HG02588 (cell line): ENCODE measurements around the gene PLPP6.

Experiments
- ATAC-seq: cut with Tn5 transposase; IDR thresholded peaks from one replicate; pipeline ENCODE4 v1.9.1; 2021; ENCODE audit warnings: mild to moderate bottlenecking, moderate library complexity; ENCODE audit not compliant: unreplicated experiment

The PLPP6 gene

GRCh38 chr9:4661611-4662010, 483 bp upstream of the PLPP6 start:
- ATAC-seq: no peak

- ATAC-seq: no peak
Measured at GRCh38 chr9:4662989-4663792, 1.1 kb downstream of the PLPP6 start.

- no peak for ATAC-seq
Measured at GRCh38 chr9:4663956-4664355, 1.9 kb downstream of the PLPP6 start.

GRCh38 chr9:4665357-4665756, 3.3 kb downstream of the PLPP6 start:
- no peak for ATAC-seq

GRCh38 chr9:4666042-4666699, 4.1 kb downstream of the PLPP6 start, which contains the start of gene SPATA6L:
Gene SPATA6L, minus strand, starts transcription at chr9:4666480. Its CDS starts 230 bp downstream, at chr9:4666250.
- ATAC-seq: no peak

GRCh38 chr9:4667681-4668080, 5.6 kb downstream of the PLPP6 start:
- ATAC-seq: no peak

GRCh38 chr9:4668604-4669003, 6.5 kb downstream of the PLPP6 start:
- no peak for ATAC-seq

GRCh38 chr9:4669890-4670289, 7.8 kb downstream of the PLPP6 start:
- ATAC-seq: no peak

GRCh38 chr9:4670591-4670990, 8.5 kb downstream of the PLPP6 start:
- ATAC-seq: no peak

- ATAC-seq: no peak
Measured at GRCh38 chr9:4671737-4672136, 9.6 kb downstream of the PLPP6 start.

GRCh38 chr9:4674783-4675182, 12.7 kb downstream of the PLPP6 start:
- ATAC-seq: no peak

- no peak for ATAC-seq
Measured at GRCh38 chr9:4677392-4677791, 15.3 kb downstream of the PLPP6 start.

GRCh38 chr9:4678679-4679267, 16.7 kb downstream of the PLPP6 start:
- ATAC-seq: peak; percentile 4

- ATAC-seq: peak; percentile 95
Measured at GRCh38 chr9:4679268-4680172, 17.4 kb downstream of the PLPP6 start, which contains the start of gene CDC37L1. Gene CDC37L1, plus strand, starts transcription at chr9:4679569. Its CDS starts 199 bp downstream, at chr9:4679768.

- ATAC-seq: no peak
Measured at GRCh38 chr9:4680173-4680525, 18.1 kb downstream of the PLPP6 start.

- ATAC-seq: no peak
Measured at GRCh38 chr9:4680750-4681149, 18.7 kb downstream of the PLPP6 start.

- no peak for ATAC-seq
Measured at GRCh38 chr9:4684820-4685219, 22.7 kb downstream of the PLPP6 start.

GRCh38 chr9:4686112-4686511, 24.0 kb downstream of the PLPP6 start:
- ATAC-seq: no peak

GRCh38 chr9:4686584-4686983, 24.5 kb downstream of the PLPP6 start:
- no peak for ATAC-seq

- ATAC-seq: no peak
Measured at GRCh38 chr9:4689021-4689420, 26.9 kb downstream of the PLPP6 start.

GRCh38 chr9:4689687-4690104, 27.6 kb downstream of the PLPP6 start:
- peak; percentile 79 for ATAC-seq
